HepG2 (cell line): ENCODE measurements around the gene UGCG. TPM values are rescaled to one million over a fixed set of nuclear protein-coding genes. Genes with fewer than 3 reads are reported as not detected.

Experiments
- ATAC-seq: fragments of 200-7000 bp; cut with Tn5 transposase; 3 replicates; pipeline ENCODE4 v1.9.1; 2020; ENCODE audit warnings: mild to moderate bottlenecking, moderate library complexity
- BruUV-seq: library from RNA; stranded (reverse); fragments of 400-500 nt; replicated peaks from 2 replicates; lab custom pipeline; 2021; lab: Mats Ljungman, UMichigan
- CTCF ChIA-PET: fragments of 300-600 bp; formaldehyde crosslinking; extraction: SDS; loops from one replicate; lab custom pipeline; 2021; ENCODE audit warnings: low total read pairs, inconsistent platforms, low intra/inter-chr PET ratio; lab: Yijun Ruan, JAX
- POLR2A ChIA-PET: fragments of 350-600 bp; sonication (Branson Sonifier 250); formaldehyde crosslinking; loops from one replicate; lab custom pipeline; 2020; ENCODE audit warnings: antibody characterized with exemption, inconsistent platforms; lab: Yijun Ruan, JAX
- DNase-seq: peaks from one replicate; pipeline ENCODE4 v3.0.0-alpha.2; 2015; ENCODE audit warnings: low spot score
- FAIRE-seq: peaks from 3 replicates; lab custom pipeline; 2011; peaks lifted over from hg19 to GRCh38; lab: Jason Lieb, UNC
- H2AFZ ChIP-seq: one replicate; pipeline ENCODE4 v1.6.1; 2011; ENCODE audit warnings: low read length, inconsistent platforms
- H3K27ac ChIP-seq: fragments of 300-600 bp; 3 replicates; pipeline ENCODE4 v1.8.0; 2011; ENCODE audit warnings: mixed run types, mild to moderate bottlenecking, mixed read lengths, low read length, inconsistent platforms; ENCODE audit not compliant: insufficient read depth; ENCODE audit errors: extremely low read length
- H3K27me3 ChIP-seq, 2 experiments: fragments of 200-600 bp in 1 of 2; 2 replicates in 1 of 2; 3 replicates in 1 of 2; pipeline versions ENCODE4 v1.6.0 to v1.8.0; 2011; ENCODE audit warnings: low read length in 2 of 2, mild to moderate bottlenecking in 2 of 2, moderate library complexity in 2 of 2, inconsistent platforms in 1 of 2; ENCODE audit not compliant: insufficient read depth in 2 of 2, control insufficient read depth in 1 of 2
- H3K36me3 ChIP-seq, 2 experiments: fragments of 200-600 bp in 1 of 2; replicated peaks in 1 of 2; 2 replicates in 1 of 2; 3 replicates in 1 of 2; pipeline versions ENCODE4 v1.5.1 to v1.8.0; 2011; ENCODE audit warnings: low read length in 2 of 2, inconsistent platforms in 1 of 2; ENCODE audit not compliant: insufficient read depth in 2 of 2, control insufficient read depth in 1 of 2
- H3K4me1 ChIP-seq: 2 replicates; pipeline ENCODE4 v1.5.1; 2012; ENCODE audit warnings: low read length, inconsistent platforms; ENCODE audit not compliant: insufficient read depth
- H3K4me2 ChIP-seq: 2 replicates; pipeline ENCODE4 v1.6.0; 2011; ENCODE audit warnings: low read depth, low read length, inconsistent platforms
- H3K4me3 ChIP-seq, 3 experiments: fragments of 200-600 bp in 1 of 3; sonication (generic), shearing (Covaris generic) in 1 of 3; replicated peaks in 1 of 3; 2 replicates each; pipeline ENCODE4 v1.5.1; 2011 to 2016; ENCODE audit warnings: low read length in 3 of 3, inconsistent platforms in 2 of 3, low read depth in 2 of 3, mild to moderate bottlenecking in 2 of 3, control low read depth in 1 of 3, mixed read lengths in 1 of 3; ENCODE audit not compliant: insufficient read depth in 1 of 3
- H3K79me2 ChIP-seq: one replicate; pipeline ENCODE4 v1.6.1; 2011; ENCODE audit warnings: low read length, inconsistent platforms; ENCODE audit not compliant: insufficient read depth
- H3K9ac ChIP-seq: 2 replicates; pipeline ENCODE4 v1.6.0; 2011; ENCODE audit warnings: mild to moderate bottlenecking, low read depth, low read length, inconsistent platforms; ENCODE audit not compliant: insufficient read depth
- H3K9me3 ChIP-seq: 2 replicates; pipeline ENCODE4 v1.5.1; 2012; ENCODE audit warnings: mild to moderate bottlenecking, low read length
- H4K20me1 ChIP-seq: 2 replicates; pipeline ENCODE4 v1.6.0; 2011; ENCODE audit warnings: inconsistent platforms, mild to moderate bottlenecking, low read length, moderate library complexity; ENCODE audit not compliant: insufficient read depth
- AKAP8 ChIP-seq: sonication (generic); formaldehyde crosslinking; IDR thresholded peaks from 2 replicates; pipeline ENCODE4 v1.5.1; 2020; ENCODE audit warnings: mild to moderate bottlenecking, missing genetic modification reagents
- ARID3A ChIP-seq: IDR thresholded peaks from 2 replicates; pipeline ENCODE4 v1.6.1; 2012; ENCODE audit warnings: low read depth, low read length, improper control_type of control experiment
- FOXO4 ChIP-seq: sonication (generic); formaldehyde crosslinking; conservative IDR thresholded peaks from 2 replicates; pipeline ENCODE4 v1.8.1; 2023; ENCODE audit warnings: missing genetic modification reagents
- SKI ChIP-seq: fragments of 450-650 bp; IDR thresholded peaks from one replicate; pipeline ENCODE4 v1.6.1; 2018; ENCODE audit warnings: mild to moderate bottlenecking; ENCODE audit not compliant: partially characterized antibody
- STAT5B ChIP-seq: sonication (generic); formaldehyde crosslinking; IDR thresholded peaks from 2 replicates; pipeline ENCODE4 v1.4.0; 2020; ENCODE audit warnings: missing genetic modification reagents
- ZGPAT ChIP-seq: IDR thresholded peaks from 2 replicates; pipeline ENCODE4 v1.6.1; 2016; ENCODE audit warnings: mild to moderate bottlenecking
- ZNF292 ChIP-seq: sonication (generic); formaldehyde crosslinking; IDR thresholded peaks from 2 replicates; pipeline ENCODE4 v1.8.1; 2022; ENCODE audit warnings: mild to moderate bottlenecking, low read depth, missing genetic modification reagents, borderline replicate concordance
- ZNF354B ChIP-seq: sonication (generic); formaldehyde crosslinking; IDR thresholded peaks from 2 replicates; pipeline ENCODE4 v1.8.0; 2022; ENCODE audit warnings: mild to moderate bottlenecking, missing genetic modification reagents
- WGBS: methylation state at CpG from one replicate; pipeline ENCODE4 v1.1.6; 2017; ENCODE audit warnings: low lambda C conversion rate; 5-methylcytosine and 5-hydroxymethylcytosine counted together
- in situ Hi-C: cut with HindIII; loops from 2 replicates; pipeline ENCODE4 v1.10.0; 2017; ENCODE audit warnings: low pct_unique_long_range_greater_than_20kb; ENCODE audit not compliant: extremely low pct_ligation_motif_present
- intact Hi-C: fragments of 100-400 bp; cut with micrococcal nuclease; formaldehyde crosslinking; loops from one replicate; pipeline ENCODE4 v1.10.0; 2022; ENCODE audit not compliant: unreplicated experiment
- polyA plus RNA-seq, 8 experiments: library from polyadenylated mRNA; depleted of rRNA in 3 of 8; stranded (reverse) in 7 of 8; unstranded in 1 of 8; fragments of >200 nt; fragmentation: Illumina TruSeq in 4 of 8; extraction: Trizol in 4 of 8; gene quantifications; 2 replicates each; pipeline versions ENCODE4 v1.2.1 to v1.2.3, GENCODE V29; 2011 to 2016; ENCODE audit warnings: low read depth in 4 of 8, missing spikeins in 1 of 8, mixed read lengths in 1 of 8; ENCODE audit not compliant: insufficient read depth in 1 of 8
- total RNA-seq, 5 experiments: library from RNA; depleted of rRNA; stranded (reverse); fragments of >200 nt; fragmentation: Illumina TruSeq; extraction: Trizol; gene quantifications; 2 replicates each; pipeline ENCODE4 v1.2.3, GENCODE V29; 2016; ENCODE audit warnings: low read depth in 1 of 5

The UGCG gene
- total and polyA plus RNA-seq, 2 of the 13 experiments (the other 11 are each of a cell fraction or from before 2014, with no cell fraction given): 10.5 to 13.9 TPM

- POLR2A ChIA-PET: no interaction called here
- Histone ChIP-seq H3K9me3 (no peaks in the 10 kb centered on the region), H3K27ac (no peak overlapping the region), H3K36me3 (no peaks in the 10 kb centered on the region), H3K4me3 (no peak overlapping the region), H3K79me2 (no peaks in the 10 kb centered on the region), H4K20me1 (no peaks in the 10 kb centered on the region), H2AFZ (no peak overlapping the region), H3K9ac (no peak overlapping the region), H3K27me3 (no peaks in the 10 kb centered on the region), H3K4me1 (peaks cover 32% of the 10 kb centered on the region), H3K4me2 (no peak overlapping the region; the same call in 1 of the 2 replicates)
- 0% methylated on average over 2 of the region's 2 CpGs for WGBS
- TF ChIP-seq FOXO4 (CRISPR knock-in tag) (no peak), ZNF292 (CRISPR knock-in tag) (no peak), ZGPAT (no peak), STAT5B (CRISPR knock-in tag) (no peak), ZNF354B (CRISPR knock-in tag) (no peak), ARID3A (peak; percentile 13; the same call in 1 of the 2 replicates), AKAP8 (no peak), SKI (no peak)
- no TSS peak for BruUV-seq
- CTCF ChIA-PET: no interaction called here
- DNase-seq: peak; percentile 19
- intact Hi-C loops (loop anchor here (10.0 kb wide), 1 partner anchor 444 kb away; the partner anchor contains the start of gene PTBP3), in situ Hi-C loops (no loop called here)
- no peak for FAIRE-seq
- ATAC-seq: no peak
These were observed 6.3 kb upstream of the UGCG start for GRCh38 chr9:111890334-111890733.
